Vagina (tissue), 2 donors: ENCODE measurements around the gene SH3RF1.

Experiments
- CTCF ChIP-seq, 3 experiments: fragments of 450-650 bp in 2 of 3; fragments of 200-600 bp in 1 of 3; sonication (generic) in 1 of 3; IDR thresholded peaks; one replicate each; pipeline ENCODE4 v1.5.1; 2017 to 2019; ENCODE audit warnings: antibody characterized with exemption in 3 of 3, mild to moderate bottlenecking in 2 of 3, moderate library complexity in 2 of 3
- POLR2A ChIP-seq, 2 donors: fragments of 450-650 bp; IDR thresholded peaks; one replicate each; pipeline ENCODE4 v1.6.1; 2017; ENCODE audit warnings: antibody characterized with exemption in 2 of 2, mild to moderate bottlenecking in 2 of 2, moderate library complexity in 2 of 2
- POLR2AphosphoS5 ChIP-seq, 2 donors: sonication (generic); formaldehyde crosslinking; IDR thresholded peaks; one replicate each; pipeline ENCODE4 v1.9.0; 2017; ENCODE audit warnings: antibody characterized with exemption in 2 of 2, mild to moderate bottlenecking in 2 of 2, low read depth in 1 of 2; ENCODE audit not compliant: insufficient read depth in 1 of 2

- no peak for TF ChIP-seq CTCF (IDR thresholded peaks at IDR 0.05)
- no peak for TF ChIP-seq POLR2A (IDR thresholded peaks at IDR 0.05)
- TF ChIP-seq POLR2AphosphoS5 (IDR thresholded peaks at IDR 0.05; ENCODE audit: insufficient read depth in 1 of 2, low read depth in 1 of 2), result peak in 1 of 2 donors; percentile 59
Observed at GRCh38 chr4:169231647-169232262, 39.0 kb downstream of the SH3RF1 start.
